GM21825 (cell line): ENCODE measurements around the gene TLR5.

Source experiments
- ATAC-seq: cut with Tn5 transposase; IDR thresholded peaks from one replicate; pipeline ENCODE4 v1.9.1; 2021; ENCODE audit warnings: mild to moderate bottlenecking, moderate library complexity; ENCODE audit not compliant: unreplicated experiment

Gene TLR5

DNA sequence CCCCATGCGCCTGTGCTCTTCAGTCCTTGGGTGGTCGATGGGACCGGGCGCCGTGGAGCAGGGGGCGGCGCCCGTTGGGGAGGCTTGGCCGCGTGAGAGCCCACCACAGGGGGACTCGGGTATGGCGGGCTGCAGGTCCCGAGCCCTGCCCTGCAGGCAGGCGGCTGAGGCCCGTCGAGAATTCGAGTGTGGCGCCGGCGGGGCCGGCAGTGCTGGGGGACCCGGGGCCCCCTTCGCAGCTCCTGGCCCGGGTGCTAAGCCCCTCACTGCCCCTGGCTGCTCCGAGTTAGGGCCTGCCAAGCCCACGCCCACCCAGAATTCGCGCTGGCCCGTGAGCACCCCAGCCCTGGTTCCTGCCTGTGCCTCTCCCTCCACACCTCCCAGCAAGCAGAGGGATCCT is 26.1 kb downstream of the TLR5 start:
- no peak for ATAC-seq

DNA sequence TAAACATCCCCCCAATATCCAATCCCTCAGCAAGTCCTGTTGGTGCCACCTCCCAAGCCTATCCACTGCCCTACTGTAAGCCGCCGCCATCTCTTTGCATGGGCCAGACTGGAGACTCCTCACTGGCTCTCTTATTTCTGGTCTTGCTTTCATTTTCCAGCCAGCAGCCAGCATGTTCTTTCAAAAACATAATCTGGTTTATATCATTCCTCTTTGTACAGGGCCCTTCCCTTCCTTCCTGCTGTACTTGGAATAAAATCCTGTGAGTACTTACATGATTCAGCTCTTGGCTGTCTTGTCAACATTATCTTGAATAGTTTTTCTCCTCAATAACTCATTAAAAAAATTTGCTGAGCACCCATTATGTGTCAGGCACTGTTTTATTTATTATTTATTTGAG is 28.2 kb downstream of the TLR5 start:
- ATAC-seq, result no peak

DNA sequence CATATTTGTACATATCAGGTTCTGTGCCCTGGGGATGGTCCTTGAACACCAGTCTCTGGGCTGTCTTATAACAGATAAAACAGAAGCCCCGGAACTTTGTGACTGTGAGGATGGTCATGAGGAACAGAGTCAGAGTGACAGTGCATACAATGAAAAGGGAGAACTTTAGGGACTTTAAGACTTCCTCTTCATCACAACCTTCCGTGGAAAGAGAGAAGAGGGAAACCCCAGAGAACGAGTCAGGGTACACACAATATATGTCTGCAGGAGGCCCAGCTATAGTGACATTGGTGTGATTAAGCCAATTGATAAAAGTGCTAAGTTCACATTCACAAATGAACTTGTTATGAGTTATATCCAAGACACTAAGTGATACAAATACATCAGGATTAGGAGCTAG is 32.1 kb downstream of the TLR5 start:
- ATAC-seq, result no peak

DNA sequence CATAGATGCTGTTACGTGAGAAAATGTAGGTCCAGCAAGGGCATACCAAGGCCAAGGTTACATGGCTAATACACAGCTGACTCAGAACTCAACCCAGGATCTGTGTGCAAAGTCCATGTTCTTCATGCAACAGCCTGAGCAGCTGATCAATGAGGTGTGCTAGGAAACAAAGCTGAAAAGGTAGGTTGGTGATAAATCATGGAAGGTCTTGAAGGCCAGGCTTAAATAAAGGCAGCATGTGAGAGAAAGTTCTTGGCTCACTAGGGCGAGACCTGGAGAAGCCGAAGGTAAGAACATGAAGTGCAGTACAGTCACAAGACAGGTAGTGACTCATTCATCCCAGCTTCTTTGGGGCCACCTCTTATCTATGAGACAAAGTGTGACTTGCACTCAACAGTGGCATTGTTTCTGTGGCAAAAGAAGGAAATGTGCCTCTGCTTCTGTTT is 33.4 kb downstream of the TLR5 start:
- no peak for ATAC-seq

DNA sequence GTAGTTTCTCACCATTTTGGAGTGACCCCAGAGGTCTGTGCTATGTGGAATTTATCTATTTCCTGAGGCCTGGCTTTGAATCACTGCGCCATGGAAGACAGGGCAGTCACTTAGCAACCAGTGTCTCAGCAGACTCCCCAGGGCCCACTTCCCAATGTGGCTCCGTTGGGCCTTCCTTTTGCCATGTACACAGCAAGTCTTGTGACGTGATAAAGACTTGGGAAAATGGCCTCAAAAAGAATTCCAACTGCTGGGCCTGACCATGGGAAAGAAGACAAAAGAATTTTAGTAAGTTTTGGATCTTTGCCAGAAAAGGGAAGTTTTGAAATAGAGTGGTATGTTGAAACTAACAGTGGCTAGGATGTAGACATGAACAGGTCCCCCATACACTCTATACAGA is 36.2 kb downstream of the TLR5 start:
- no peak for ATAC-seq

DNA sequence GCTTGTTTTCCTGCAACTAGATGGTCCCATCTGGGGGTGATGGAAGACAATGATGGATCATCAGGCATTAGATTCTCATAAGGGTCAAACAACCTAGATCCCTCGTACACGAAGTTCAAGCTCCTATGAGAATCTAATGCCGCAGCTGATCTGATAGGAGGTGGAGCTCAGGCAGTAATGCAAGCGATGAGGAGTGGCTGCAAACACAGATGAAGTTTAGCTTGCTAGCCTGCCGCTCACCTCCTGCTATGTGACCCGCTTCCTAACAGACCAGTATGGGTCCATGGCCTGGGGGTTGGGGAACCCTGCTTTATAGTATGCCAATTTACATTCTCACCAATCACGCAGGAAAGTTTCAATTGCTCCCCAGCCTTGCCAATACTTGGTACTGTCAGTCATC is 37.5 kb downstream of the TLR5 start:
- no peak for ATAC-seq

DNA sequence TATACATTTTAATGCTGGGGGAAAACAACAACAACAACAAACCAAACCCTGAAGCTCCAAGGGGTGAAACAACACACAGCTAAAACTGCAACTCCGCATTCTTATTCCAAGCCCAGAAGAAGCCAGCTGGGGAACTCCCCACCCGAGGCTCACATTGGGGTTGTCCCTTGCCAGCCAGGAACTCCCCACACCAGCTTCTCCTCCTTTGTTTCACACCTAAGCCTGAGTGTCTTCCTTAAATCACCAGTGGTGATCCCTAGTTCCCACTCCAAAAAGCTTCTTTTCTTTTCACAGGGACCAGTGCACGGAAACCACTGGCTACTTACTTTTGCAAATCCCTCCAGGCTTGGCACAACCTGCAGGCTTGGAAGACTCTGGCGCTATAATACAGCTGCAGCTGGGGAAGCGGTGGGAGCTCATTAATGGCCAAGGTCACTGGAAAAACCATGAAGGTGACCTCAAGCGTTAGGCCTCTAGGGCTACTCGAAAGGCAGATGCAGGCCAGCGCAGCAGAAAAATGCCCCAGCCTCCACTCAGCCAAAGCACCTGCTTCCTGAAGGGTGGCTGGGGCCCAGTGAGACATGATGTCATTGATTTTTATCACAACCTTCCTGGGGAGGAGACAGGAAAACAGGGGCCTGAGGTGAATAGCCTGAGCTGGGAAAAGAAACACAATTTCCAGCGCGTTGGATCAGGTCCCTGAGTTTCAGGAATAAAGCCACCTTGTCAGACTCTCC is 40.1 kb downstream of the TLR5 start:
- no peak for ATAC-seq

DNA sequence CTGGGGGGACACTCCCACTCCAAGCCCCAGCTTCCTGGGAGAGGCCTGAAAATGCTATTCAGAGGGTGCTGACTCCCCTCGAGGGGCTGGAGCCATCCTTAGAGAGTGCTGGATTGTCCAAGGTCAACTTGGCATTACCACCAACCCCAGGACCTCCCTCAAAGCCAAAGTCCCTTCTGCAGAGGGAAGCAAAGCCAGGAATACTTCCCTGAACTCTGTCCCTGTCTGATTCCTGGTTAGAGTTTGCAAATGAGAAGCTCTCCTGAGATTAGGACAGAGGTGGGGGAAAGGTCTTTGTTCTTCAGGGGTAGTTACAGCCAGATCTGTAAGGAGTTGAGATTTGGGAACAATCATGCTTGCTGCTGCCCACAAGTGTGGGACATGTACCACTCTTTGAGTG is 45.3 kb downstream of the TLR5 start:
- no peak for ATAC-seq

DNA sequence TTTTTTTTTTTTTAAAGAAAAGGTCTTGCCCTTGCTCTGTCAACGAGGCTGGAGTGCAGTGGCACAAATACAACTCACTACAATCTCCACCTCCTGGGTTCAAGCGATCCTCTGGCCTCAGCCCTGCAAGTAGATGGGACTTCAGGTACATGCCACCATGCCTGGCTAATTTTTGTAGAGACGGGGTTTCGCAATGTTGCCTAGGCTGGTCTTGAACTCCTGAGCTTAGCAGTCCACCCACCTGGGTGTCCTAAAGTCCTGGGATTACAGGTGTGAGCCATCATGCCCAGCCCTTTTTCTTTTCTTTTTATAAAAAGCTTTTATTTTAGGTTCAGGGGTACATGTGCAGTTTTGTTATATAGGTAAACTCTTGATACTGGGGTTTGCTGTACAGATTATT is 47.2 kb downstream of the TLR5 start:
- no peak for ATAC-seq

DNA sequence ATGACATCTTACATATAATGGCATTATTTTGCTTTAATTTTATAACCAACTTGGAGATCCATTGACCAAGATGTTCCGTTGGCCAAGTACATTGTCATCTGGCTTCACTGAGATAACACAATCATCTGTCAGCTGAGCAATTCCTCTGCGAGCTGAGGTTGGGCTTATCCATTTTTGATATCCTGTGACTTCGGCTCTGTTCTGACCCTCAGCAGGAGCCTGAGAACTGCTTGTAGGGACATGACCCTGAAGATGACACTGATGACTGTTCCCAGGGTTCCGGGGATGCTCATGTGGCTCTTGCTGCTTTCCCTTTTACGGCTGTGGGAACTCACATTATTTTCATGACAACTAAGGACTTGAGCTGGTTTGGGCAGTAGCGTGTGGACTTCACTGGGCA is 51.2 kb downstream of the TLR5 start:
- ATAC-seq, result no peak

DNA sequence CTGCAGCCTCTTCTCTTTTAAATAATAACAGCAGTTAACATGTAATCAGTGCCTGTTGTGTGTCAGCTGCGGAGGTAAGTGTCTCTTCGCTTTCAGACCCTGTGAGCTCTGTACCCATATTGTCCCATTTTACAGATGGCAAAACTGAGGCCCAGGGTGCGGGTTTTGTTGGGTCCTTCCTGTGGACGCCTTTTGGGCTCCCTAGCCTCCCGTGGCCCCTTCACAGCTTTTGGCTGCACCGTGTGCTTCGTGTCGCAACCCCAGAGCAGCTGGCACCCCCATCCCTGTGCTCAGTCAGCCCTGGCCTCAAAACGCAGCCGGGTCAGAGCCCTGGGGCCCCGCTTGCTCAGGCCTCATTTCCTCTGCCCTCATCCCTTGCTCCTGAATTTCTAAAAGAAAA is 53.8 kb downstream of the TLR5 start:
- no peak for ATAC-seq

DNA sequence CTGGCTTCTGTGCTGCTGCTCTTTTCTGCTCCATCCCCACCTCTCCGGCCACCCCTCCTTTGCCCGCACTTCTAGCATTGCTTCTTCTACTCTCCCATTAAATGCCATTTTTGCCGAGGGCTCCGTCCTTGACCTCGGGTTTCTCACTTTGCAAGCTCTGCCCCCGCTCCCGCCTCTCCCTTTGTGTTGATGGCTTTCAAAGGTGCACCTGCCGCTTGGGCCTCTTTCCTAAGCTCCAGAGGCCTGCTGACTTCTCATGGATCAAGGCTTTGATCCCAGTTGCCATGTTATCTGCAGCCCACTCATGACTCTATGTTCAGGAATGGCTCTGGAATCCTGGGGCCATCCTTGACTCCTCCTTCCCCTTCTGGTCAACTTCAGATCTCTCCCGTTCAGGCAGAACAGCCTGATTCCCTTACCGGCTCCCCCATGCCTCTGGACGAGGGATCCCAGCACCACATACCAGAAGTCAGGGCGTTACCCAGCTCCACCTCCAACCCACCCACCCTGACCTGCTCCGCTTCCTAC is 54.3 kb downstream of the TLR5 start:
- ATAC-seq, result no peak

DNA sequence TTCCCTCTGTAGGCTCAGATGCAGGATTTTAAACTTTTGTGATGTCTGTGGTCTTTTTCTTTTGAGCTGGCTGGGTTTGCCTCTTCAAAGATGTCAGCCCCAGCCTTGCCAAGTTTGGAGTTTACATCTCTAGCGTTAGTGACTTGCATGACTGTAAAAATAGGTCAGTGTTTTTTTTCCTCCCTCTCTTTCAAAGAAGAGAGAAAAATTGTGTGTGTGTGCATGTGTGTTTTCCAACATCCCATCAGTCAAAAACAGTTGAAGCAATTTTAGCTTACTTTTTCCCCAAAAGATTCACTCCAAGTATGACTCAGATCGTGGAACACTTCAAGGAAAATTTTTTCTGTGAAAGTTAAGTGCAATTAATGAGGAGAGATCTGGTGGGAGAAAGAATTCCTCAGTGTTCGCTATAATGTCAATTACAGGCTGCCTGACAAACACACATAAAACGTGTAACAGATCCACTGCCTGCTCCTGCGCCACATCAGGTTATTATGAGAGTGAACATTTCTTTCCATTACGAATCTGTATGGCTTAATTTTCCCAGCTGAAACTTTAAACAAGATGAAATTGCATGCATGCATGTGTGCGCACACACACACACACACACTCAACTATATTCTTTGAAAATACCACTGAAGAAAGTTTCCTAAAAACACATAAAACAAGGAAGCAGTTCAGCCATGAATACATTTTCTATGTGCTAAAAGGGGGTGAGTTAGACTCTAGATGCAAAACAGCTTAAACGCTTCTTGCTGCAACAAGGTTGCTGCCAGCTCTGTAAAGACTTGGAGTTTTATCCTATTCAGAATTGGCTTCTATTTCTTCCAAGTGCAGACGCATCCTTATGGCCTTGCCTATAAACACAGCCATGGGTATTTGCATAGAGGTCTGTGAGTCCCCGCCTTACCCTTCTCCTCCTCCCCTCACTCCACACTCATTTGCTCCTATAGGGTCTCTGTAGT is 55.5 kb downstream of the TLR5 start:
- no peak for ATAC-seq

DNA sequence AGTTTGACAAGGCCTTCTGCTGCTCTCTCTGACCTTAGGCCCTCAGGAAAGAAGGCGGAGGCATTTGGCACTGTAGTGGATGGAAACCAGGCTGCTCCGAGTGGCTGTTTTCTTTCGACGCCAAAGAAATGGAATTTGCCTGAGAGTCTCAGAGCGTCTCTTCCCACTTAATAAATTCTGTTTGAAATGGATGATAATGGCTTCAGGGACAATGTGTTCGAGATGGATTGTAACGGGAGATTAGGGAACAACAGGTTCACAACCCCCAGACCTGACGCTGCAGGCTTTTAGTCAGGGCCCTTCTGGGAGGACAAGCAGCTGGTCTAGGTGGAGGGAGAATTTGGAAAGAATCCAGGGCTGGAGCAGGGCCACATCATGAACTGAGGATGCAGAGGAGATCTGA is 58.6 kb downstream of the TLR5 start:
- no peak for ATAC-seq

DNA sequence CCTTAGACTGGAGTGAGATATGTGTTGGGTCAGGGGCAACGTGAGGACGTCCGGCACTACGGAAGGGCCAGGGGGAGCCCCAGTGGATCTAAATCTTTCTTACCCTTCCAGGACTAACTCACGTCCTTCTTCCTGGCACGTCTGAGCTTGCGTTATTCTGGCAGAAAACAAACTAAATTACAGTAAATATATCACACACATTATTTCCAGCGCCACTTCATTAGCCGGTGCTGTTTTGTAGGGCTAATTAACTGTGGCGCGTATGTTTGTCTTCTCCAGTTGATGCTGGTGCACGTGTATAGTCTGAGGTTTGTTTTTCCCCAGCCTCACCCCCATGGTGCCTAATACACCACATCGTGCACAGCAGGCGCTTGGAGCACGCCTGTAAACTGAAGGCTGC is 59.2 kb downstream of the TLR5 start:
- ATAC-seq, result no peak

DNA sequence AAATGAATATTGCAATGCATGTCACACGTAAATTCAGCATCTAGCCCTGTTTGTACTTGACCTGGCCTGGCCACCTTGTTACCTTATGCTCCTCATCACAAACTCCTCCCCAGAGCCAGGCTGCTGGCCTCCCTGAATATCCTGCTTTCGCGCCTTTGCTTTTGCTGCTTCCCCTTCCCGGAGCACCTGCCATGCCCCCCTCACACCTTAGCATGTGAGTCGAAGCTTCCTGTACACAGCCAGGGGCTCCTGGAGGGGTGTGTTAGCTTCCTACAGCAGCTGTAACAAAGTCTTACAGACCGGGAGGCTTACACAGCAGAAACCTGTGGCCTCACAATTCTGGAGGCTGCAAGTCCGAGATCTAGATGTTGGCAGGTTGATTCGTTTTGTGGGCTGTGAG is 60.1 kb downstream of the TLR5 start:
- ATAC-seq, result no peak

DNA sequence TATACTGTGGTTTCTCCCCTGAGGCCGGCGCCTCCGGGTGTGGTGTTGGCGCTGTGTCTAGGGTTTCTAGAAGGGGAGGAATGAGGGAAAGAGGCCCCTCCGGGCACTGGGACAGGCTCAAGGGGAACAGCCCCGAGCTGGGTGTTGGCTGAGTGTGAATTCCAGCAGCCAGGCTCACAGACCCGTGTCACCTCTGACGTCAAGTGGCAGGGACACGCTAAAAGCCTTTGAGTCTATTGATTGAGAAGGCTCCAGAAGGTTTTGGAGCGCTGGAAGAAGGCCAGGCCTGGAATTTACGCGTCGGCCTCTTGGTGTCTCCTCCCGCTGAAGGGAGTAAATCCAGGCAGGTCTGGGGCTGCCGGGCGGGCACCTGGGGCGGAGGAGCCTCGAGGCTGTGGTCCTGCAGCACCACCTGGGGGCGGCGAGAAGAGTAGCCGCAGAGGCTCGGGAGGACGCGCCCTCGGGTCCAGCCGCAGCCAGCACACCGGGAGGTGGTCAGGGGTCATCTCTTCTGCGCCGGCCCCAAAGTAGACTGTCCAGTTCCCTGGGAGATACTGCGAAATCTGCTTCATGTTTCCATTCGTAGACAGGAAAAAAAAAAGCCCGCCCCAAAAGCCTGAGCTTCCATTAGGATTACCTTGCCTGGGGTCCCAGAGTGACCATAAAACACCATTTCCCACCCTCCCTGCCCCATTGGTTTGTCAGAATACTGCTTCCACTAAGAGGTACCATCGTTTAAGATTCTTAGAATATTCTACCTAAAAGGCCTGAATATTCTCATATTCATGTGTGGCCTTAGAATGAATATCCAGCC is 61.7 kb downstream of the TLR5 start:
- ATAC-seq, result peak; percentile 98

DNA sequence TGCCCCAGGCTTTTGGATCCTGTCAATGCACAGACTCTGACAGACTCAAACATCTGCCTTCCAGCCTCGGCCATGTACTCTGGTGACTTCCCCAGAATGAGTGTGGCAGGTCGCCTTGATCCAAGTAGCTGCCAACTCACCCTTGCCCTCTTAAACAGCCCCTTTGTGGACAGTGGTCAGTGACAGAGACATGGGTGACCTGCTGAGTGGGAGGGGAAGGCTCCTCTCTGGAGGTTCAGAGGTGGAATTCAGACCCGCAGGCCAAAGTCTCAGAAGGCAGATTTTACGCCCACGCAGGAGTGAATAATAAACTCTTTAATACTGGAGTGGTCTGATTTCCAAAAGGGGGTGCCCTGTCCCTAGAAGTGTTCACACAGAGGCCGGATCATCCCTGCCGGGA is 63.5 kb downstream of the TLR5 start:
- no peak for ATAC-seq

DNA sequence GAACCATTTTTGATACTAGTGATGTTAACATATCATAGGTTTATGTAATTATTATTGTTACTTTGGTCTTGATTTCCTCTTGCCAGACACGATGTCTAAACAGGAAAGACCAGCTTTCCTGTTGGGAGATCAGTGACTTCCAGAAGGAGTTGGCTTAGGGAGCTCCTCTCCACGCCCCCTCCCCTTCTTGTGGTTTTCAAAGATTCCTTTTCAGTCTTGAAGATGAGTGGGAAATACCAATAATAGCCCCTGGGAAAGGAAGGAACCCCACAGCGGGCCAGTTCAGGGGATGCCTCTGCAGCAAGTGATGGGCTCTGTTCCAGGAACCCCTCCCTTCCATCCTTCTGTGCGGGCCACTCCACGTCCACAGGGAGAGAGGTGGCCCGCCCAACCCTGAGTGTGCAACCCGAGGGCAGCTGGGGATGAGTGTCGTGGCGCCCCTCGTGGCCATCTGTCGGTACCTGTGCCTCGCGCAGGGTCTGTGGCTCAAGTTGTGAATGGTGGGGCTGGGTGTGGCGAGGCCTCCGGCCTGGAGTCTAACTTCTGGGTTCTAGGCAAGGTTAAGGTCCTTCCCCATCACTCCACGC is 65.7 kb downstream of the TLR5 start:
- ATAC-seq, result no peak

DNA sequence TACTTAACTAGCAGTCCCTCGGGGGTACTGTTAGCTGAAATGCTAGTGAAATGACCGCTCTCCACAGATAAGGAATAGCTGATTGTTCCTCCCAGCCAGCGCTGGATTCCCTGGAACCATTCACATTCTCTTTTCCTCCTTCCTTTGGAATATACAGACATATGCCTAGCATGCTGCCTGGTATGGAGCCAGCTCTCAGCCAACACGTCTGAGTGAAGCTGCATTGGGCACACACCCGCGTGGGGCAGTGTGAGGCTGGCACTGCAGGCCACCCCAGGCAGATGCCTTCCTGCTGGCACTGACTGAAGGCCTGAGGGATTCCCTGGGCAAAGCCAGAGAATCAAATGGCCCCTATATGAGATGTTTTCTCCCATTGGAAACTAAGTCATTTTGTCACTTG is 66.7 kb downstream of the TLR5 start:
- ATAC-seq, result no peak

DNA sequence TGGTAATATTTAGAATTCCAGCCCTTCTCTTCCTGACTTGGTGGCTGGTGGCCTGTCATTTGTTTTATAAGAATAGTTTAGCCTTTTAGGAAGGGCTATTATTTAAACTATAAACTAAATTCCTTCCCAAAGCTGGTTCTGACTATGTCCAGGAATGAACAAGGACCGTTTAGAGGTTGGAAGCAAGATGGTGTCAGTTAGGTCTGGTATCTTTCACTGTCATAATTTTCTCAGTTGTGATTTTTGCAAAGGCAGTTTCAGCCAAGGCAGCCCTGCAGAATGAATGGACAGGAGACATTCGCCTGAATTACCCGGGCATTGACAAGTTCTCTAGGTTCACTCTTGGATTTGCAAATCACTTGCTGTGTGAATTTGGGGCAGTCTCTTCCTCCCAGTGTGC is 67.2 kb downstream of the TLR5 start:
- no peak for ATAC-seq
